ENCODE measurements around the gene MYO1A.
A peak's percentile ranks its signal among the peaks of the same experiment; 100 is the strongest.

Gene MYO1A

GRCh38 chr12:57049890-57050289, at the start of gene MYO1A:
Gene MYO1A (minus strand): TSS chr12:57050129. CDS start chr12:57048323, 1,806 bp downstream.
- no peak for DNase-seq (ENCODE audit: low spot score)

- no peak for DNase-seq (ENCODE audit: low spot score)
These were observed 49.3 kb upstream of the MYO1A start for GRCh38 chr12:57099047-57099714.

GRCh38 chr12:57098546-57098945, 48.6 kb upstream of the MYO1A start:
- no peak for DNase-seq (ENCODE audit: low spot score)

- DNase-seq (ENCODE audit: low spot score): no peak
These were observed 47.6 kb upstream of the MYO1A start for GRCh38 chr12:57097554-57097835.

GRCh38 chr12:57096748-57097553, 47.0 kb upstream of the MYO1A start:
- DNase-seq (ENCODE audit: low spot score): no peak

GRCh38 chr12:57096099-57096572, 46.2 kb upstream of the MYO1A start:
- no peak for DNase-seq (ENCODE audit: low spot score)

- no peak for DNase-seq (ENCODE audit: low spot score)
These were observed 45.5 kb upstream of the MYO1A start for GRCh38 chr12:57095440-57095839.

GRCh38 chr12:57094208-57095160, 44.6 kb upstream of the MYO1A start:
- DNase-seq (ENCODE audit: low spot score): no peak

GRCh38 chr12:57093415-57094207, 43.7 kb upstream of the MYO1A start:
- peak; percentile 55 for DNase-seq (ENCODE audit: low spot score)

GRCh38 chr12:57092876-57093414, 43.0 kb upstream of the MYO1A start:
- DNase-seq (ENCODE audit: low spot score): no peak

GRCh38 chr12:57092529-57092862, 42.6 kb upstream of the MYO1A start:
- no peak for DNase-seq (ENCODE audit: low spot score)

GRCh38 chr12:57091638-57092528, 42.0 kb upstream of the MYO1A start:
- no peak for DNase-seq (ENCODE audit: low spot score)

GRCh38 chr12:57090924-57091637, 41.2 kb upstream of the MYO1A start:
- DNase-seq (ENCODE audit: low spot score): no peak

GRCh38 chr12:57090490-57090889, 40.6 kb upstream of the MYO1A start:
- DNase-seq (ENCODE audit: low spot score): no peak

- peak; percentile 31 for DNase-seq (ENCODE audit: low spot score)
These were observed 39.6 kb upstream of the MYO1A start for GRCh38 chr12:57089271-57090245.

GRCh38 chr12:57088354-57089270, 38.7 kb upstream of the MYO1A start, which contains the start of gene NAB2:
Gene NAB2 (plus strand): TSS chr12:57089114. CDS start chr12:57089272, 158 bp downstream.
- DNase-seq (ENCODE audit: low spot score): peak; percentile 98

GRCh38 chr12:57087691-57088353, 37.9 kb upstream of the MYO1A start:
- DNase-seq (ENCODE audit: low spot score): peak; percentile 62

All from CD4-positive, alpha-beta T cell treated with Interleukin-6 at 100 ng/mL for 8 hours (primary cell).